PC-9 (cell line): ENCODE measurements around the gene PRDM16. TPM values are rescaled to one million over a fixed set of nuclear protein-coding genes. Genes with fewer than 3 reads are reported as not detected.

Experiments
- BruUV-seq: library from RNA; stranded (reverse); fragments of 400-500 nt; replicated peaks from 2 replicates; lab custom pipeline; 2021; lab: Mats Ljungman, UMichigan
- CTCF ChIA-PET: fragments of 300-600 bp; sonication (Branson Sonifier 250); formaldehyde crosslinking; loops from one replicate; lab custom pipeline; 2022; ENCODE audit warnings: antibody characterized with exemption; lab: Charles Lee
- POLR2A ChIA-PET: fragments of 300-600 bp; sonication (Branson Sonifier 250); formaldehyde crosslinking; loops from one replicate; lab custom pipeline; 2022; ENCODE audit warnings: antibody characterized with exemption; ENCODE audit not compliant: unreplicated experiment; lab: Charles Lee
- DNase-seq, 2 experiments: peaks; one replicate each; pipeline versions ENCODE4 v3.0.0 to v3.0.0-alpha.2; 2015 to 2022; ENCODE audit warnings: mixed read lengths in 1 of 2
- H2AFZ ChIP-seq: fragments of 200-600 bp; sonication (generic); 2 replicates; pipeline ENCODE4 v1.8.1; 2017; ENCODE audit warnings: antibody characterized with exemption
- H3F3A ChIP-seq: fragments of 200-600 bp; sonication (generic); 2 replicates; pipeline ENCODE4 v1.8.1; 2017; ENCODE audit warnings: antibody characterized with exemption, mild to moderate bottlenecking, low read depth; ENCODE audit not compliant: insufficient read depth
- H3K27ac ChIP-seq: fragments of 200-600 bp; sonication (generic); 2 replicates; pipeline ENCODE4 v1.6.1; 2016; ENCODE audit warnings: mixed run types
- H3K27me3 ChIP-seq: fragments of 200-600 bp; sonication (generic); 2 replicates; pipeline ENCODE4 v1.6.1; 2016; ENCODE audit warnings: low read depth, mixed run types; ENCODE audit not compliant: insufficient read depth
- H3K36me3 ChIP-seq: fragments of 200-600 bp; sonication (generic); 2 replicates; pipeline ENCODE4 v1.6.1; 2016; ENCODE audit warnings: low read depth, mixed run types
- H3K4me1 ChIP-seq: fragments of 200-600 bp; sonication (generic); replicated peaks from 2 replicates; pipeline ENCODE4 v1.6.1; 2016; ENCODE audit warnings: mixed run types; ENCODE audit not compliant: insufficient read depth
- H3K4me2 ChIP-seq: fragments of 200-600 bp; sonication (generic); 2 replicates; pipeline ENCODE4 v1.6.1; 2017; ENCODE audit warnings: mixed run types
- H3K4me3 ChIP-seq: fragments of 200-600 bp; sonication (generic); 2 replicates; pipeline ENCODE4 v1.6.1; 2016; ENCODE audit warnings: mixed run types
- H3K79me2 ChIP-seq: fragments of 200-600 bp; sonication (generic); 2 replicates; pipeline ENCODE4 v1.6.1; 2017; ENCODE audit warnings: low read depth, mixed run types
- H3K9me2 ChIP-seq: fragments of 200-600 bp; sonication (generic); 2 replicates; pipeline ENCODE4 v1.8.1; 2017; ENCODE audit warnings: mild to moderate bottlenecking; ENCODE audit not compliant: insufficient read depth
- H3K9me3 ChIP-seq: fragments of 200-600 bp; sonication (generic); 2 replicates; pipeline ENCODE4 v1.8.1; 2016; ENCODE audit warnings: low read depth; ENCODE audit not compliant: insufficient read depth
- H4K20me1 ChIP-seq: fragments of 200-600 bp; sonication (generic); 2 replicates; pipeline ENCODE4 v1.8.1; 2017; ENCODE audit not compliant: insufficient read depth
- CTCF ChIP-seq: fragments of 200-600 bp; sonication (generic); conservative IDR thresholded peaks from 2 replicates; pipeline ENCODE4 v1.6.1; 2017; ENCODE audit warnings: mixed run types, antibody characterized with exemption, mild to moderate bottlenecking, moderate library complexity
- EZH2 ChIP-seq: fragments of 200-600 bp; sonication (generic); IDR thresholded peaks from 2 replicates; pipeline ENCODE4 v1.8.0; 2017; ENCODE audit warnings: antibody characterized with exemption, low read depth
- intact Hi-C: fragments of 100-400 bp; cut with micrococcal nuclease; formaldehyde crosslinking; loops from one replicate; pipeline ENCODE4 v1.10.0; 2022; ENCODE audit not compliant: unreplicated experiment
- total RNA-seq: library from RNA; stranded (reverse); gene quantifications from 2 replicates; pipeline ENCODE4 v1.2.3, GENCODE V29; 2021

PRDM16 gene
- total RNA-seq, 1 experiment from 2014 or later, result not detected

- POLR2A ChIA-PET, result no interaction called here
These were observed 150.2 kb downstream of the PRDM16 start for GRCh38 chr1:3219005-3219790.

GRCh38 chr1:3219791-3220467 lies 150.9 kb downstream of the PRDM16 start:
- no TSS peak for BruUV-seq
- CTCF ChIA-PET, result no interaction called here
- Histone ChIP-seq H3K4me3 (no peak overlapping the region), H3K79me2 (no peaks in the 10 kb centered on the region), H3K27me3 (peaks cover 95% of the 10 kb centered on the region), H2AFZ (no peak overlapping the region), H3K9me3 (no peaks in the 10 kb centered on the region), H3K9me2 (no peaks in the 10 kb centered on the region), H3K27ac (no peak overlapping the region), H4K20me1 (no peaks in the 10 kb centered on the region), H3F3A (no peaks in the 10 kb centered on the region), H3K36me3 (no peaks in the 10 kb centered on the region), H3K4me1 (no peaks in the 10 kb centered on the region), H3K4me2 (no peak overlapping the region)
- POLR2A ChIA-PET, result no interaction called here
- intact Hi-C loops, result no loop called here
- DNase-seq, result no peak
- TF ChIP-seq CTCF (no peak), EZH2 (no peak)

More at GRCh38 chr1:3219005-3219790, 150.2 kb downstream of the PRDM16 start:
- no peaks in the 10 kb centered on the region for H3K79me2 ChIP-seq
- H4K20me1 ChIP-seq, result 0 out of 2 replicates have a peak, but pooled peaks cover 4% of the 10 kb centered on the region
- no peaks in the 10 kb centered on the region for H3K9me3 ChIP-seq
- H3K36me3 ChIP-seq, result no peaks in the 10 kb centered on the region
- BruUV-seq, result no TSS peak
- H2AFZ ChIP-seq, result no peak overlapping the region
- no peak overlapping the region for H3K4me3 ChIP-seq
- TF ChIP-seq EZH2 (no peak), CTCF (no peak)
- no peaks in the 10 kb centered on the region for H3K4me1 ChIP-seq
- CTCF ChIA-PET, result no interaction called here
- H3K4me2 ChIP-seq, result no peak overlapping the region
- peaks cover 95% of the 10 kb centered on the region for H3K27me3 ChIP-seq
- intact Hi-C loops, result no loop called here
- H3K27ac ChIP-seq, result no peak overlapping the region
- H3F3A ChIP-seq, result no peaks in the 10 kb centered on the region
- no peak for DNase-seq
- no peaks in the 10 kb centered on the region for H3K9me2 ChIP-seq

- ChIA-PET CTCF (no interaction called here), POLR2A (no interaction called here)
- Histone ChIP-seq H3K4me1 (no peaks in the 10 kb centered on the region), H3K79me2 (no peaks in the 10 kb centered on the region), H3K27ac (no peak overlapping the region), H3K9me2 (no peaks in the 10 kb centered on the region), H3K27me3 (peaks cover 95% of the 10 kb centered on the region), H3K36me3 (no peaks in the 10 kb centered on the region), H2AFZ (no peak overlapping the region), H3K4me3 (no peak overlapping the region), H3K4me2 (no peak overlapping the region), H3K9me3 (no peaks in the 10 kb centered on the region), H3F3A (no peaks in the 10 kb centered on the region), H4K20me1 (no peaks in the 10 kb centered on the region)
- no peak for DNase-seq
- intact Hi-C loops, result no loop called here
- no peak for TF ChIP-seq CTCF
- no peak for TF ChIP-seq EZH2
- BruUV-seq, result no TSS peak
These were observed 152.4 kb downstream of the PRDM16 start for GRCh38 chr1:3221112-3222041.
